Activated T-cell treated with anti-CD3 and anti-CD28 coated beads for 4 hours (primary cell): ENCODE measurements around the gene DOHH.

Source experiments
- DNase-seq: peaks from one replicate; pipeline ENCODE4 v3.0.0-alpha.2; 2020

DOHH gene

DNA sequence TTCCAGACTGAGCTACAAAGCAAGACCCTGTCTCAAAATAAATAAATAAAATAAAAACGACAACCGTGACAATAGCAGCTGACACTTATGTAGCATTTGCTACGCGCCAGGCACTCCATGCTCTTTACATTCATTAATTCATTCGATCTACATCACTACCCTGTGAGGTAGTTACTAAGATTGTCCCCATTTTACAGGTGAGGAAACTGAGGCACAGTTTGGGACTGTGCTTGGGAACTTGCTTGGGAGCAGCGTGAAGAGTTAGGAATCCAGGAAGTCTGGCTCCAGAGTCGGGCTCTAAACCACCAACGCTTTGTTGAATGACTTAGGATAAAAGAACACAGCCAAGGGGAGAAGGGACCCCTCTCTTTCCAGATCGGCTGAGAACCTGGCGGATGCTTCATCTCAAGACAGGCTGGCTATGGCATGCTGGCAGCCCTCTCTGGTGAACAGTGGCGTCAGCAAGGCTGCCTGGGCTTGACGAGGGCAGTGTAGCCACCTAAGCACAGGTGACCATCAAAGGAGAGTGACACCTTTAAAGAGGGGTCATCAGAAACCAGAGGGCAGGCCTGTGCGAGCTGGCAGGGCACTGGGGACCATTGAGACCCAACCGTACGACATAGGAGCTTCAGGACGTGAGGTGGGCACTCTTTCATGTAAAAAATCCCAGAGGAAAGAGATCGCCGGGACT, 591 bp downstream of the DOHH start:
- no peak for DNase-seq

DNA sequence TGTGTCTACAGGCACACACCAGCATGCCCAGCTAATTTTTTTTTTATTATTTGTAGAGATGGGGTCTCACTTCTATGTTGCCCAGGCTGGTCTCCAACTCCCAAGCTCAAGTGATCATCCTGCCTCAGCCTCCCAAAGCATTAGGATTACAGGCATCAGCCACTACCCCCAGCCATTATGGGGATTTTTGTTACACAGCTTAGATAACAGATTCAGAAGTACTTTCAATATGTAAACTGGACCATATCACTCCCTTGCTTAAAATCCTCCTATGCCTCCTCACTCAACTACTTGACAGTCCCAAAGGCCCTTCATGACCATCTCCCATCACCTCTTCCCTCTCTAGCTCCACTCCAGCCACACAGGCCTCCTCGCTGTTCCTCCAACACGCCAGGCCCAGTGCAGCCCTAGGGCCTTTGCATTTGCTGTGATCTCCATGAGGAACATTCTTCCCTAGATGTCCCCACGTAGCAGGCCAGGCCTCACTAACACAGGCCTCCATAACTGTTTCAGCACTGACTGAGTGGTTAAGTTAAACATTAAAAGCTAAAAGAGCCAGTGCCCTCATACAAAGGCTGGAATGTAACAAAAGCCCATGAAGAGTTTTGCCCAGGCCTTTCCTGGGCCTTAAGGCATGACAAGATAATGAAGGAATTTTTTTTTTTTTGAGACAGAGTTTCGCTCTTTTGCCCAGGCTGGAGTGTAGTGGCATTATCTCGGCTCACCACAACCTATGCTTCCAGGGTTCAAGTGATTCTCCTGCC, 2.5 kb downstream of the DOHH start:
- DNase-seq: no peak

DNA sequence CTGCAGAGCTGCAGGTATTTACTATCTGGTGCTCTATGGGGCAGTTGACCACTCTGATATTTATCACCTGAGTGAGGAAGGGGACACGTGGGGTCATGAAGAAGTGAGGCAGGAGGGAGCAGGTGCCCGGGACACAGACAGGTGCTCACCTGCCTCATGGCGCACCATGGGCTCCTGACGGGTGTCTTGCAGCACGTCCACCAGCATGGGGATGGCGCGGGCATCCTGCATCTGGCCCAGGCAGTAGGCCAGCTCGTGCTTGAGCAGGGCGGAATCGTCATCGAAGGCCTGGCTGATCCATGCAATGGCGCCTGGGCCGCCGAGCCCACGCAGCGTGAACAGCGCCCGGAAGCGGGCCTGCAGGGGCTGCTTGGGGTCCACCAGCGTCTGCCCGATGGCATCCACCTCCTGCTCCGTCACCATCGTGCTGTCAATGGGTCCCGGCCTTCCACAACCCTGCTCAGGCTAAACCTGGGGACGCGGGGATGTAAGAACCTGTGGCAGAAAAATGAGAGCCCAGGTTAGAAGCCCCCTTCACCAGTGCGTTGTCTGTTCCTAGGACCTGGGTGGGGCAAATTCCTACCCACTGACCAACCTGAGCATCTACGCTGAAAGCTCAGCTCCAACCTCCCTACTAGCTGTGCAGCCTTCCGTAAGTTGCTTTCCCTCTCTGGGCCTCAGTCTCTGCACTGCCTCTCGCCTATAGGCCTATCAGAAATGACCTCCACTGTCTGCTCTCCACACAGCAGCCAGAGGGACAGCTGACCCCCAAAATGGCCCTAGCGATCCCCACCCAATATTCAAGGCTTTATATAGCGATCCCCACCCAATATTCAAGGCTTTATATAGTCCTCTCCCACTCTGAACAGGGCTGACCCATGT, 3.8 kb downstream of the DOHH start:
- DNase-seq: no peak

DNA sequence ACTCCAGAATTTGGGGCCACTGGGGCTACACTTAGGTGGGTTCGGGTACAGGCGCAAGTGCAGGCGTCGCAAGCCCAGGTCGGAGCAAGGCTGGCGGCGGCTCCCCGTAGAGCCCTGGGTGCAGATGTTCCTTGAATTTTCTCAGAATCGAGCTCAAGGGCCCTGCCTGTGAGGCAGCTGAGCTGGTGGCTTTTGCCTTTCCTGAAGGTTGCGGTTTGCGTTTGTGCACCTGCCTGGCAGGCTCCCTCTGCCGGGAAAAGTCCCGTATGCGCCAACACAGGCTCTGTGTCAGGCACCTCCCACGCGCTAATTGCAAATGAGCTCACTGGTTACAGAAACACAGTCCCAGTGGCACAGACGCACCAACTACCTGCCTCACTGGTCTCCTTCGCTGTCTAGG, 5.9 kb downstream of the DOHH start:
- no peak for DNase-seq

DNA sequence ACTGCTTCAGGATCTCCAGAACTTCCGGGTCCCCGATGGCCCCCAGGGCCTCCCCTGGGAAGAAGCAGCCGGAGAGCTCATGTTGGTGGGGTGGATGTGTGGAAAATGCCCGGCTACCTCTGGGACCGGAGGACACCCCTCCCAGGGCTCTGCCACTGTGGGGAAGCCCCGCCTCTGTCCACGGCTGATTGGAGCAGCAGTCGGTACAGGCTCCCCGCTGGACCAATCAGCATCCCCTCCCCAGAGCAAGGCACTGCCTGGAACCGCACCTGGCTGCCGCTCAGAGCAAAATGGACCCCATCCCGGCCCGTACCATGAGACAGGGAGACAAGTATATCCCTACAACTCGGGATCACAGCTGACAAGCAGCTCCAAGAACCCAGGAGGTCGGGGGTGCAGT, 6.4 kb downstream of the DOHH start:
- DNase-seq: no peak

DNA sequence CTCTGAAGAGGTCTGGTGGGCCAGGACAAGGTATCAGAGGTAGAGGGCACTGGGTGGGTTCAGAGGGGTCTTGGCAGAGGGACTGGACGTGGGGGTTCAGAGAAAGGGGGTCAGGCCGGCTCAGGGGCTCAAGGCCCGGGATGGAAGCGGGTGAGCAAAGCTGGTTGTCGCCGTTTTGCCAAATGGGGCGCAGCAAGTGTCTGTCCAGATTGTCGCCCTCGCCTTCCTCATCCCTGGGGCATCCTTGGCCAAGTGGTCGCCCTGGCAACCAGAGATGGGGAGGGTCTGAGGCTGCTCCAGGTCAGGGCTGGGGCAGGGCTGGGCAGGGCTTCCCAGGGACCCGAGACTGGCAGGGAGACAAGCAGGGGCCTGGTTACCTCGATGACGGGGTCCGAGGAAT, 6.8 kb downstream of the DOHH start:
- DNase-seq: no peak

DNA sequence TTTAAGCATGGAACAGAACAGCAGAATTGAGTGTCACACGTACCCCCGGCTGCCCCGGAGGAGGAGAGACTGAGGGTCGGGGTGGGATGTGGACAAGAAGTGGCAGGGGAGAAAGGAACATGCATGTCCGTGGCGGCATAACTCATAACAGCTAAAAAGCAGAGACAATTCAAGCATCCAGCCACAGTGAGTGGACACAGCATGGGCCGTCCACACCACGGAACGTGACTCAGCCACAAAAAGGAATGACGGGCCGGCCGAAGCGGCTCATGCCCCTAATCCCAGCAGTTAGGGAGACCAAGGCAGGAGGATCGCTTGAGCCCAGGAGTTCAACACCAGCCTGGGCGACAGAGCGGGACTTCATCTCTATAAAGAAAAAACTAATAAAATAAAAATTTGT, 7.6 kb downstream of the DOHH start:
- no peak for DNase-seq

DNA sequence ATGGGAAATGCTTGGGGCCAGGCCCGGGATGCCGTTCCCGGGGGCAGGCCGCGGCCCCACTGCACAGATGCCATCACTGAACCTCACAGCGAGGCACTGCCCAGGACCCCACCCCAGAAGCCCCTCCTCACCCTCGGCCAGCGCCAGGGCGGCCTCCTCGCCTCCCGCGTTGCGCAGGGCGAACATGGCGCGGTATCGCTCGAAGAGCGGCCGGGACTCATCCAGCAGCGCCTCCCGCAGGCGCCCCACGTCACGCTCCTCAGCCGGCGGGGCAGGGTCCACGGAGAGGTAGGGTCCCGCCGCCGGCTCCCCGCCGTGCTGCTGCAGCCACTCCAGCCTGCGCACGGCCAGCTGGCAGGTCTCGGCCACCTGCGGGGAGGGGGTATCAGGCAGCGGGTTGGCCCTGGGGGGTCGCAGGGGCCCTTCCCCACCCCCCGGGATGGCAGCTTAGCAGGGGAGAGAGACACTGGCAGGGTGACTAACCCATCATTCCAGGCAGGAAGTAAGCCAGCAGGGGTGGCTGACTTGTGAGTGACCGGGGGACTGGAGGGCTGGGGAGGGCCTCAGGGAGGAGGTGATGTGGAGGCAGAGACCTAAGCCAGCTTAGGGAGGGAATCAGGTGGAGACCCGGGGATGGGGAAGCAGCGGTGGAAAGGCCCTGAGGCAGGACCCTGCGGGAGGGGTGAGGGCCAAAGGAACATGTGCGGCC, 8.2 kb downstream of the DOHH start:
- no peak for DNase-seq

DNA sequence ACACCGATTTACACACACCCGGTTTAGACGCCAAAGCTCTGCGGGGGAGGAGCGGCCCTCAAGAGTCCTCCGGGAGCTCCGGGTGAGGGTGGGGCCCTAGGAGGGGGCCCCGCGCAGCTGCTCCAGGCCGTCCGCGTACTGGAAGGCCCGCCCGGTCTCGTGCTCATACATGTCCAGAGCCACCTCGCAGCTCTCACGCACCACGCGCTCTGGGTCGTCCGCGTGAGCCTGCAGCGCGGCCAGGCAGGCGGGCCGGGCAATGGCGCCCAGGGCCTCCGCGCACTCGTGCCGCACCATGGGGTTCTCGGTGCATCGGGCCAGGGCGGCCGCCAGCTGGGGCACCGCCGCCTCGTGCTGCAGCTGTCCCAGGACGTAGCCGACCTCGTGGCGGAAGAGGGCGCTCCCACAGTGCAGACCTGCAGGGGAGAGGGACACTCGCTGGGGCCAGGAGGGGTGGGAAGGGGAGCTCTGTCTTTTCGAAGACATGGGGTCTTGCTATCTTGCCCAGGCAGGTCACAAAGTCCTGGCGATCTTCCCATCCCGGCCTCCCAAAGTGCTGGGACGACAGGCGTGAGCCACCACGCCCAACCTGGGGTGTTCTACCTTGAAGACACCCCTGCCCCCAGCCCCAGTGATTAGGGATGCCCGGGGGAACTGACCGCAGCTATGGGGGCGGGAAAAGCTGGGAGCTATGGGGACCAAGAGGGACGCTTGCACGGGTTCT, 8.9 kb downstream of the DOHH start:
- DNase-seq: no peak

DNA sequence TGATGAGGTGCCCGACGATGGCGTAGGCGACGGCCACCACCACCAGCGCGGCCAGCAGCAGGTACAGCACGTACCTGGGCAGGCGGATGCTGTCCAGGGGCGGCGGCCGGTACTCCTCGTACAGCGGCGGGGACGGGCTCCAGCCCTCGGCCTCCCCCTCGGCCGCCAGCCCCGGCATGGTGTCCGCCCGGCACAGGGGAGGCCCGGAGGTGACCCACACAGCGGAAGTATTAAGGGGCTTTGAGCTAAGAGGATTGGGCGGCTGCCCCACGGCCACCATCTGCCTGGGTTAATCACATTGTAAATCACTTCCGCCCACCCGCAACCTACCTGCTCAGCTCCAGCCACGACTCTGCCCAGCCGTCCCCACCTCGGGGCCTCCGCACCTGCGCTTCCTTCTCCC, 17.2 kb downstream of the DOHH start, which contains the start of gene SMIM44:
Gene SMIM44, minus strand, starts transcription at position 216 of the 403 bp plus-strand sequence. Its CDS starts 38 bp downstream, at position 178.
- no peak for DNase-seq

DNA sequence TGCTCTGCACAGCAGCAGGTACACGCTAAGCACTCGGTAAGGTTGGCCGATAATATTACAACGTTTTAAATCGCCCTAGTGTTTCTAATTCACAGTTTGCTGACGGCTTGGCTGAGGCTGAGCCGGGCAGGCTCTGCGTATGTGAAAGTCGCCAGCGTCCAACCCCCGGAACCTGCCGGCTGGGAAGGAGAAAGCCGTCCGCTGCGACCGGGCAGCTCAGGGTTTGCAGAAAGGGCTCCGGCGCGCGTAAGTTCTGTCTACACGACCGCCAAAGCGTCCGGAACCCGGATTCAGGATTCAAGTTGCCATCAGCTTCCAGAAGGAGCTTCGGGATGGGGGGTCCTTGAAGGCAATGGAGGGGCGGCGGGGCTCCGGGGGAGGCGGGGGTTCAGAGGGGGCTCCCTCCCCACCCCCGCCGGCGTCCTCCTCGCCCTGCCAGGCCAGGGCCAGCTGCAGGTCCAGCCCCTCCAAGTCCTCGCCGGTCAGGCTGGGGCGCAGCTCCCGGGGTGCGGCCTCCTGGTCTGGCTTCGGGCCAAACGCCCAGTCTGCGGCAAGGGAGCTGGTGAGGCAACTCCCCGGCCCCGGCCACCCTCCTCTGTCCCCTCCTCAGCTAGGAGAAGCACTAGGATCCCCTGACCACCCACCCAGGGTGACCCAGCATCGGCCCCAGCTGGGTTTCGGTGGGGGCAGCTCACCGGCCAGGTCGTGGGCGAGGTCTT, 17.8 kb downstream of the DOHH start:
- DNase-seq: no peak

DNA sequence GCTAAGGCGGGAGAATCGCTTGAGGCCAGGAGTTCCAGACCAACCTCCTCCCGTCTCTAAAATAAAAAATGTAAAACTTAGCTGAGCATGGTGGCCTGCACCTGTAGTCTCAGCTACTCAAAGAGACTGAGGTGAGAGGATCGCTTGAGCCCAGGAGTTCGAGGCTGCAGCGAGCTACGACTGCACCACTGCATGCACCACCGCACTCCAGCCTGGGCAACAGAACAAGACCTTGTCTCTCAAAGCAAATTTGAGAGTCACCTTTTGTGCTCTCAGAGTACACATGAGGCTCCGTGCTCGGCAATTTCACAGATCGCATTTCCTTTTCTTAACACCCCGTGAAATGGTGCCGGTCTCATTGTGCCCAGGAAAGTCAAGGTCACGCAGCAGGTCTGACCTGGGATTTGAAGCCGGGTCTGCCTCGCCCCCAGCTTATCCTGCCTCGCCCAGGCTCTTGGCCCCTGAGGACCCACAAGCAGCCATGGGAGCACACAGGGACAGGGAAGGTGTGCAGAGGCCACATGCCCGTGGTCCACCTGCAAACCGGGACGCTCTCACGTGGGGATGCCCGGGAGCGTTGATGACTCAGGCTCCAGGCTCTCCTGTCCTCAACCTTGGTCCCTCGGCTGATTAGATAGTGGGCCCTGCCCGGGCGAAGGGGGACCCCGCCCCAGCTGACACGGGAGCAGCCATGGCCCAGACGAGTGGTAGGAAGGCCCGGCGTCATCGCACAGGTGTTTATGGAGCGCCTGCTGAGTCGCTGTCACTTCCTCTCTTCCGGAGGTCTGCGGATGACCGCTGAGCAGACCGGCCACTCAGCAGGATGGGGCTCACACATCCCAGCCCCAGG, 19.0 kb downstream of the DOHH start:
- no peak for DNase-seq

DNA sequence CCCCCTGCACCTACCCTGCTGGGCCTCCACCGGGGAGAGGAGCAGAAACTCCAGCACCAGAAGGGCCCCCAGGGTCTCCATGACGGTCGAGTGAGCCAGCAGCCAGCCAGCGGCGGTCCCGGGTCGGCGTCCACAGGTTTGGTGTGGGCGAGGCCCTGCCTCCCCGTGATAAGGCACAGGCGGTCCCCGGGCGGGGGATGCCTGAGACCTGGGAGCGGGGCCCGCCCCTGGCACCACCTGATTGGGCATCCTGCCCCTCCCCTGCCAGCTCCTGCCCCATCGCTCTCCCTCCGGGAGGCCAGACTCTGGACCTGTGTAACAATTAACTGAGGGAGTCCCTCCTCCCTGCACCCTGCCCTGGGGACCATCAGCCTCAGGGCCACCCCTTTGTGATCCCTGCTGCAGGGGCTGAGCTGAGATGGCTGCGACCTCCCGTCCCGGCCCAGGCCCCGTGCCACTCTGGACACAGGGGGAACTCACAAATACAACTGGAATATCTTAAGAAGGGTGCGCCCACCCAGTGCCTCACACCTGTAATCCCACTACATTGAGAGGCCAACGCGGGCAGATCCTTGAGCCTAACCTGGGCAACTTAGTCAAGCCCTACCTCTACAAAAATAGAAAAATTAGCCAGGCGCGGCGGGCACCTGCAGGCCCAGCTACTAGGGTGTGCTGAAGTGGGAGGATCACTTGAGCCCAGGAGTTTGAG, 19.9 kb downstream of the DOHH start, which contains the start of gene SMIM24:
Gene SMIM24, minus strand, starts transcription at position 143 of the 709 bp plus-strand sequence. Its CDS starts 62 bp downstream, at position 81.
- no peak for DNase-seq

DNA sequence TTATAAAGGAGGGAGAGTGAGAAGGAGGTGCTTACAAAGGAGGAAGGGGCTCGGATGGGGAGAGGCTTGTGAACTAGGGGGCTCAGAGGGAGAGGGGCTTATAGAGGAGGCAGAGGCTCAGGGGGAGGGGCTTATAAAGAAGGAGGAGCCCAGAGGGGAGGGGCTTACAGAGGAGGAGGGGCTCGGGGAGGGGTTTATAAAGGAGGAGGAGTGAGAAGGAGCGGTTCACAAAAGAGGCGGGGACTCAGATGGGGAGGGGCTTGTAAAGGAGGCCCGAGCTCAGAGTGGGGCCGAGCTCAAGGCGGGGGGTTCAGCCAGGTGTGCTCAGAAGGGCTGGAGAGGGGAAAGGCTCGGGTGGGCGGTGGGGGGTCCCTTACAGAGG, 20.6 kb downstream of the DOHH start:
- peak; percentile 6 for DNase-seq

DNA sequence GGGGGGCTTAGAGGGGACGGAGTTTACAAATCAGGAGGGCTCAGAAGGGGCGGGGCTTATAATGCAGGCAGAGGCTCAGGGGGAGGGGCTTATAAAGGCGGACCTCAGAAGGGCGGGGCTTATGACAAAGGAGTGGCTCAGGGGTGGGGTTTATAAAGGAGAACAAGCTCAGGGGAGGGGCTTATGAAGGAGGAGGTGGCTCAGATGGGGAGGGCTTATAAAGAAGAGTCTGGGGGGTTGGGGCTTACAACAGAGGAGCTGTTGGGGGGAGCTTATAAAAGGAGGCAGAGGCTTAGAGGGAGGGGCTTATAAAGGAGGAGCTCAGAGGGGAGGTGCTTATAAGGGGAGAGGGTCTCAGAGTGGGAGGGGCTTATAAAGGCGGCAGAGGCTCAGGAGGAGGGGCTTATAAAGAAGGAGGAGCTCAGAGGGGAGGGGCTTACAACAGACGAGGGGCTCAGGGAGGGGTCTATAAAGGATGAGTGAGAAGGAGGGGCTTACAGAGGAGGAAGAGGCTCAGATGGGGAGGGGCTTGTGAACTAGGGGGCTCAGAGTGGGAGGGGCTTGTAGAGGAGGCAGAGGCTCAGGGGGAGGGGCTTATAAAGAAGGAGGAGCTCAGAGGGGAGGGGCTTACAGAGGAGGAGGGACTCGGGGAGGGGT, 21.2 kb downstream of the DOHH start:
- peak; percentile 5 for DNase-seq

DNA sequence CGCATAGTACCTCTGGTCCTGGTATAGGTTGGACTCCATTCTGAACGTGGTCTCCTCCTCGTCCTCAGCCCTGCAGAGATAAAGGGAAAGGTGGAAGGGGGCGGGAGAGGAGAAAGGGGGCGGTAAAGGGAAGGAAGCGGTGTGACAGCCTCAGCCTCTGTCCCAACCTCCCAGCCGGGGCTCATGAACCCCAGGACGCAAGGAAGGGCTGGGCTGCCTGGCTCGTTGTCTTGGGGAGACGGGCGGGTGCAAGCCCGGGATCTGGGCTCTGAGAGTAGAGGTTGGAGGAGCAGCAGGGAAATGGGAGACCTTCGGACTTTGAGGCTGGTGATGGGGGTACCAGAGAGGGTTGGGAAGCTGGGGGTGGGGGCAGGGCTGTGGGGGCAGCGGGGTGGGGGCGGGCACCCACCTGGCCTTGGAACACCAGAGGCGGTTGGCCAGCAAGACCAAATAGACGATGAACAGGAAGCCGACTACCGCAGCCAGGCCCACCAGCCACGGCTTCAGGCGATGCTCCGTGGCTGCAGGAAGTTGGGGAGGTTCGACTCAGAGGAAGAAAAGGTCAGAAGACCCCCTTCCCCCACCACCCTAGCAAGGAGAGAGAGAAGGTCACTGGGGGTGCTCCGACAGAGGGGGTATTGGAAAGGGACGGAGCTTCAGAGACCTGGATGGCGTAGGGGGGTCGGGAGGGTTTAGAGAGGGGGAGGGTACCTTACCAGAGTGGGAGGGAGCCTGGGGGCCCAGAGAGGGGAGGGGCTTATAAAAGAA, 21.9 kb downstream of the DOHH start:
- no peak for DNase-seq

DNA sequence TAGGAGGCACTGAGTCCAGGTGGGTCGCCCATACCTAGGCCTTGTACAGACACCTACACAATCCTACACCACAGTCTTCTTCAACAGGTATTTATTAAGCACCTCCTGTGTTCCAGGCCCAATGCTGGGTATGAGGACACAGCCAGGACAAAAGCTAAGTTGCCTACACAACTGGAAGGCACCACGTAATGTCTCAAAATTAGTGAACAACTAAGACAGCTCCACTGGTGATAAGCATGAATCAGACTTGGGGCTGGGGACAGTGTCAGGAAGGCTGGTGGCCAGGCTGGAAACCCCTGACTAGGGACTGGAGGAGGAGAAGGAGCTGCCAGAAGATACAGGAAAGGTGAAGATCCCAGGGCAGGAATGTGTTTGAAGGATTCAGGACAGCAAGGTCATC, 22.5 kb downstream of the DOHH start:
- DNase-seq: no peak

DNA sequence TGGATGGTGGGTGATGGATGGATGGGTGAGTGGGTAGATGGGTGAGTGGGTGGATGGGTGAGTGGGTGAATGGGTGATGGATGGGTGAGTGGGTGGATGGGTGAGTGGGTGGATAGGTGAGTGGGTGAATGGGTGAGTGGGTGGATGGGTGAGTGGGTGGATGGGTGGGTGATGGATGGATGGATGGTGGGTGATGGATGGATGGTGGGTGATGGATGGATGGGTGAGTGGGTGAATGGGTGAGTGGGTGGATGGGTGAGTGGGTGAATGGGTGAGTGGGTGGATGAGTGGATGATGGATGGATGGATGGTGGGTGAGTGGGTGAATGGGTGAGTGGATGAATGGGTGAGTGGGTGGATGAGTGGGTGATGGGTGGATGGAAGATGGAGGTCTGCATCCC, 23.0 kb downstream of the DOHH start:
- DNase-seq: peak; percentile 5
